A673 (cell line): Measurements from ENCODE around the gene SLCO3A1.

ENCODE experiments used
- EZH2 ChIP-seq: fragments of 200-600 bp; sonication (generic); IDR thresholded peaks from 2 replicates; pipeline ENCODE4 v1.6.1; 2017; ENCODE audit warnings: borderline replicate concordance, low read depth, mild to moderate bottlenecking, mixed read lengths, antibody characterized with exemption, low read length; ENCODE audit not compliant: poor library complexity, severe bottlenecking
- TF ChIP-seq, protein P1 (sequence below): fragments of 300-800, 200-600 bp; sonication (generic); conservative IDR thresholded peaks from 2 replicates; pipeline ENCODE4 v1.5.1; 2017; ENCODE audit warnings: low read depth, mild to moderate bottlenecking, antibody characterized with exemption, low read length, moderate library complexity, mixed read lengths

DNA sequence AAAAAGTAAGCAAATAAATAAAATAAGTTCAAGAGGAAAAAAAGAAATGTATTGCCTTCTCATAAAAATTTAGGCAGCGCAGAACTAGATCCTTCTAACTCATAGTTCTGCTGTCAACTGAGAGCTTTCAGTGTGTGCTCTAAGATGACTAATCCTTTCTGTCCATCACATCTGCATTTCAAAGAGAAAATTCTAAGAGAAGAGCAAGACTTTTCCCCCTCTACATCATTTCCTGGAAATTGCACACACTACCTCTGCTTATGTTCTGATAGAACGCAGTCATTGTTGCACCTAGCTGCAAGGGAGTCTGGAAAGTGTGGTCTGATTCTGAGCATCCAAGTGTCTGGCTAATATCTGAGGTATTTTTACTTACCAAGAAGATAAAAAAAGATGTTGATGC lies 39.6 kb upstream of the SLCO3A1 start:
- TF ChIP-seq, protein P1, sequence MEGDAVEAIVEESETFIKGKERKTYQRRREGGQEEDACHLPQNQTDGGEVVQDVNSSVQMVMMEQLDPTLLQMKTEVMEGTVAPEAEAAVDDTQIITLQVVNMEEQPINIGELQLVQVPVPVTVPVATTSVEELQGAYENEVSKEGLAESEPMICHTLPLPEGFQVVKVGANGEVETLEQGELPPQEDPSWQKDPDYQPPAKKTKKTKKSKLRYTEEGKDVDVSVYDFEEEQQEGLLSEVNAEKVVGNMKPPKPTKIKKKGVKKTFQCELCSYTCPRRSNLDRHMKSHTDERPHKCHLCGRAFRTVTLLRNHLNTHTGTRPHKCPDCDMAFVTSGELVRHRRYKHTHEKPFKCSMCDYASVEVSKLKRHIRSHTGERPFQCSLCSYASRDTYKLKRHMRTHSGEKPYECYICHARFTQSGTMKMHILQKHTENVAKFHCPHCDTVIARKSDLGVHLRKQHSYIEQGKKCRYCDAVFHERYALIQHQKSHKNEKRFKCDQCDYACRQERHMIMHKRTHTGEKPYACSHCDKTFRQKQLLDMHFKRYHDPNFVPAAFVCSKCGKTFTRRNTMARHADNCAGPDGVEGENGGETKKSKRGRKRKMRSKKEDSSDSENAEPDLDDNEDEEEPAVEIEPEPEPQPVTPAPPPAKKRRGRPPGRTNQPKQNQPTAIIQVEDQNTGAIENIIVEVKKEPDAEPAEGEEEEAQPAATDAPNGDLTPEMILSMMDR = no peak
- TF ChIP-seq EZH2 = no peak
